GM23248 (cell line): ENCODE data around the gene CATSPERD. TPM values are rescaled to one million over a fixed set of nuclear protein-coding genes. Genes with fewer than 3 reads are reported as not detected.
"Not testable (repeated sequence)": the region's sequence is repeated elsewhere in the genome, so short reads cannot be mapped to it uniquely, and the experiment has no call there.

Experiments
- DNase-seq: peaks from one replicate; pipeline ENCODE4 v3.0.0-alpha.2; 2015
- H2AFZ ChIP-seq: fragments of 200-600 bp; sonication (generic); 2 replicates; pipeline ENCODE4 v1.6.1; 2016; ENCODE audit warnings: antibody characterized with exemption
- H3F3A ChIP-seq: fragments of 200-600 bp; sonication (generic); 2 replicates; pipeline ENCODE4 v1.6.1; 2016; ENCODE audit warnings: mild to moderate bottlenecking, antibody characterized with exemption, mixed run types; ENCODE audit not compliant: insufficient read depth
- H3K27ac ChIP-seq: fragments of 200-600 bp; sonication (generic); 2 replicates; pipeline ENCODE4 v1.5.1; 2016; ENCODE audit warnings: mild to moderate bottlenecking
- H3K27me3 ChIP-seq: fragments of 200-600 bp; sonication (generic); replicated peaks from 2 replicates; pipeline ENCODE4 v1.6.1; 2016; ENCODE audit warnings: mild to moderate bottlenecking; ENCODE audit not compliant: insufficient read depth
- H3K36me3 ChIP-seq: fragments of 200-600 bp; sonication (generic); 2 replicates; pipeline ENCODE4 v1.6.1; 2016; ENCODE audit warnings: low read depth, mild to moderate bottlenecking
- H3K4me1 ChIP-seq: fragments of 200-600 bp; sonication (generic); 2 replicates; pipeline ENCODE4 v1.6.1; 2016; ENCODE audit warnings: mild to moderate bottlenecking; ENCODE audit not compliant: insufficient read depth
- H3K4me2 ChIP-seq: fragments of 200-600 bp; sonication (generic); one replicate; pipeline ENCODE4 v1.6.1; 2016; ENCODE audit warnings: mild to moderate bottlenecking; ENCODE audit not compliant: unreplicated experiment
- H3K4me3 ChIP-seq: fragments of 200-600 bp; sonication (generic); 2 replicates; pipeline ENCODE4 v1.5.1; 2016; ENCODE audit warnings: mild to moderate bottlenecking
- H3K79me2 ChIP-seq: fragments of 200-600 bp; sonication (generic); 2 replicates; pipeline ENCODE4 v1.6.1; 2016; ENCODE audit warnings: mild to moderate bottlenecking; ENCODE audit not compliant: insufficient read depth
- H3K9ac ChIP-seq: fragments of 200-600 bp; sonication (generic); 2 replicates; pipeline ENCODE4 v1.6.1; 2016; ENCODE audit warnings: mild to moderate bottlenecking
- H3K9me2 ChIP-seq: fragments of 200-600 bp; sonication (generic); 2 replicates; pipeline ENCODE4 v1.6.1; 2016; ENCODE audit warnings: mixed run types, mild to moderate bottlenecking, moderate library complexity; ENCODE audit not compliant: insufficient read depth
- H3K9me3 ChIP-seq: fragments of 200-600 bp; sonication (generic); one replicate; pipeline ENCODE4 v1.6.1; 2017; ENCODE audit warnings: low read depth
- H4K20me1 ChIP-seq: fragments of 200-600 bp; sonication (generic); 2 replicates; pipeline ENCODE4 v1.6.0; 2016; ENCODE audit not compliant: insufficient read depth
- EZH2 ChIP-seq: fragments of 200-600 bp; sonication (generic); IDR thresholded peaks from 2 replicates; pipeline ENCODE4 v1.6.1; 2018; ENCODE audit warnings: antibody characterized with exemption, mild to moderate bottlenecking; ENCODE audit not compliant: insufficient read depth, poor library complexity, severe bottlenecking
- EZH2phosphoT487 ChIP-seq: fragments of 200-600 bp; sonication (generic); IDR thresholded peaks from 2 replicates; pipeline ENCODE4 v1.6.1; 2018; ENCODE audit warnings: antibody characterized with exemption, moderate library complexity, mild to moderate bottlenecking, low read depth; ENCODE audit not compliant: insufficient read depth
- WGBS, 2 experiments: methylation state at CpG; one replicate each; pipeline ENCODE4 v1.1.6; 2015 to 2017; ENCODE audit warnings: low lambda C conversion rate in 2 of 2, low coverage in 1 of 2; ENCODE audit errors: missing lambda C conversion rate in 2 of 2; 5-methylcytosine and 5-hydroxymethylcytosine counted together
- in situ Hi-C: fragments of 300-500 bp; cut with MboI; formaldehyde crosslinking; loops from 2 replicates; pipeline ENCODE4 v1.15.0; 2020
- polyA plus RNA-seq: library from polyadenylated mRNA; unstranded; fragments of >200 nt; fragmentation: Nextera tagmentation; extraction: Ambion mirVana; gene quantifications from 2 replicates; pipeline ENCODE4 v1.2.1, GENCODE V29; 2016
- total RNA-seq: library from RNA; depleted of rRNA; stranded (reverse); fragments of >200 nt; shearing (Covaris generic); gene quantifications from 2 replicates; pipeline ENCODE4 v1.2.3, GENCODE V29; 2014

Gene CATSPERD
- total and polyA plus RNA-seq, 2 experiments from 2014 or later, result 0.22 TPM; not detected in 1

DNA sequence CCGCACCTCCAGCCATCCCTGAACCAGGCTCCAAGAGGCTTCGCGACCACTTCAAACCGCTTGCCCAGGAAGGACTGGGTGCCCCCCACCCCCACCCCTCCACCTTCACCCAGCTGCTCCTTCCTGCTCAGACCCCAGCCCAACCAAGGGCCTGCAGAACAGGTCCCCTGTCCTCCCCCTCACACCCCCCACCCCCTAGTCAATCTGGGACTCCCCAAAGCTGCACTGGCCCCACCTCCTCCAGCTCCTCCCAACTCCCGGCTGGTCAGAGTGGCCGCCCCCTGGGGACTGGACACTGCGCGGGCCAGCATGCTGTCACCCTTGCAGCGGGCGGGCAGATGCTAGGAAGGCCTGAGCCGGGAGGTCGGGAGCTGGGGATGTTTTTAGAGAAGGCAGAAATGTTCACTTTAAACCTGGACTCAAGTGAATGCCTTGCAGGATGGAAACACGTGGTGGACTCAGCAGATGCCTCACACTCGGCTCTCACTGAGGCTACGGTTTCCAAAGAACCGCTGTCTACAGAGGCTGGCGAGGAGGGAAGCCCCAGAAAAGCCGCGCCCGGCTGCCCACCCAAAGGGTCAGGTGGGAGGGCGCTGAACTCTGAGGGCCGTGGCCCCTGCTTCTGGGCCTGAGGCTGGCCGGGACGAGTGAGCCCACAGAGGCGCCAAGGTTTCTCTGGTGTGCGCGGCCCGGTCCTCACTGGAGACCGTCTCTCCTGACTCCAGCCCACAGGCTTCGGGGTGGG, 22.4 kb upstream of the CATSPERD start:
- Histone ChIP-seq H3K27me3 (no peaks in the 10 kb centered on the region), H2AFZ (no peak overlapping the region), H3K27ac (no peak overlapping the region), H3F3A (peaks cover 15% of the 10 kb centered on the region), H3K9me2 (no peaks in the 10 kb centered on the region), H3K4me1 (no peaks in the 10 kb centered on the region), H3K9ac (no peak overlapping the region), H3K4me3 (no peak overlapping the region), H3K4me2 (no peak overlapping the region), H3K9me3 (no peaks in the 10 kb centered on the region), H3K79me2 (peaks cover 36% of the 10 kb centered on the region), H4K20me1 (peaks cover 4% of the 10 kb centered on the region; the same call in 1 of the 2 replicates), H3K36me3 (peaks cover 30% of the 10 kb centered on the region; the same call in 1 of the 2 replicates)
- in situ Hi-C loops, result no loop called here
- no peak for DNase-seq
- 79 to 89% methylated on average over 27 to 29 of the region's 30 CpGs for WGBS, 2 experiments
- TF ChIP-seq EZH2phosphoT487 (no peak), EZH2 (no peak)

DNA sequence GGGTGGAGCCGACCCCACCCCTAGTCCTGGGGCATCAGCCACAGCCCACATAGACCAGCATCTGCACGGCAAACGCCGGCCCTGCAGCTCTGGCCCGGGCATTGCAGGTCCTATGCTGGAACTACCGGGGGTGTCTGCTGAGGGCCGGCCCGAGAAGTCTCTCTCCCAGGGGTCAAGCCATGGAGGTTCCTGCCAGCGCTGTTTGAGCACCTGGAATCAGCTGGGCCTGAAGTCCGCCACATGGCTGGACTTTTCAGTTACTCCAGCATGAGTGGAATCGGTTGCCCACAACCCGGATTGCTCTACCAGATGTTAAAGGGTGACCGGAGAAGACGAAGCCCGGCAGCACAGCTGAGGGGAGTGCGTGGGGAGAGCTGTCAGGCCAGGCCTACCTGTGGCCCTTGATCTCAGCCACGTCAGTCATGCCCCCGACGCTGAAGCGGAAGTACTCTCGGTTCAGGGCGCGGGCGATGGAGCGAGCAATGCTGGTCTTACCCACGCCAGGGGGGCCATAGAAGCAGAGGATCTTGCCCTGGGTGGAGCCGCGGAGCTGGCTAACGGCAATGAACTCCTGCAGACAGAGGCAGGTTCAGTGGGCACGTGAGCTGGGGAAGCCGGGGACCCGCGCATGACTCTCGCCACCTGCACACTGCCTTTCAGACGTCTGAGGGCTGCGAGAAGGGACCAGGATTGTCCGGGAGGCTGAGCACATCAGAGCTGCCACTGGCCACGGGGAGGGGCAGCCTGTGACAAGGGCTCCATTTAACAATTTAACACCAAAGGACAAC, 21.6 kb upstream of the CATSPERD start:
- peaks cover 29% of the 10 kb centered on the region for H3K79me2 ChIP-seq
- no peak overlapping the region for H3K4me2 ChIP-seq
- H3K36me3 ChIP-seq, result peaks cover 30% of the 10 kb centered on the region; the same call in 1 of the 2 replicates
- no peak overlapping the region for H3K4me3 ChIP-seq
- H2AFZ ChIP-seq, result no peak overlapping the region
- no peak overlapping the region for H3K9ac ChIP-seq
- TF ChIP-seq EZH2 (no peak), EZH2phosphoT487 (no peak)
- no peaks in the 10 kb centered on the region for H3K9me2 ChIP-seq
- H3K9me3 ChIP-seq, result no peaks in the 10 kb centered on the region
- 89 to 90% methylated on average over 38 of the region's 38 CpGs for WGBS, 2 experiments
- no peak overlapping the region for H3K27ac ChIP-seq
- peaks cover 14% of the 10 kb centered on the region; the same call in 1 of the 2 replicates for H3F3A ChIP-seq
- no peaks in the 10 kb centered on the region for H3K27me3 ChIP-seq
- in situ Hi-C loops, result no loop called here
- H4K20me1 ChIP-seq, result no peaks in the 10 kb centered on the region
- DNase-seq, result no peak
- H3K4me1 ChIP-seq, result no peaks in the 10 kb centered on the region

DNA sequence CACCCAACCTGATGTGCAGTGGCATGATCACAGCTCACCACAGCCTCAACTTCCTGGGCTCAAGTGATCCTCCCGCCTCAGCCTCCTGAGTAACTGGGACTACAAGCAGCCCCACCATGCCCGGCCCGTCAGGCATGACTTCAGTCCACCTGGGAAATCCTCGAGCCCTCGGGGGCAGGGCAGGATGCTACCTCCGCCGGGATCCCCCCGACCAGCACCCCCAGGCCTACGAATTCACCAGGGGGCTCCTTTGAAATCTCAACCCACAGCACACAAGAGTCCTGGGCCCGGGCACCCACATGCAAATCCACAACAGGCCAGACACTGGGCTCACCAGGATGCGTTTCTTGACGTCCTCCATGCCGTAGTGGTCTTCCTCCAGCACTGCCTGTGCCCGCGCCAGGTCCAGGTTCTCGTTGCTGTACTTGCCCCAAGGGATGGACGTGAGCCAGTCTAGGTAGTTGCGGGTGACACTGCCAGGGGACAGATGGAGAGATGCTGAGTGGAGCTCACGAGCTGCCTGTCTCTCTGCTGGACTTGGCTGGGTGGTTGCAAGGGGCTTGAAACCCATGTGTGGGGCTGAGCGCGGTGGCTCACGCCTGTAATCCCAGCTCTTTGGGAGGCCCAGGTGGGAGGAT, 19.9 kb upstream of the CATSPERD start:
- in situ Hi-C loops, result no loop called here
- no peak for DNase-seq
- H4K20me1 ChIP-seq, result no peaks in the 10 kb centered on the region

DNA sequence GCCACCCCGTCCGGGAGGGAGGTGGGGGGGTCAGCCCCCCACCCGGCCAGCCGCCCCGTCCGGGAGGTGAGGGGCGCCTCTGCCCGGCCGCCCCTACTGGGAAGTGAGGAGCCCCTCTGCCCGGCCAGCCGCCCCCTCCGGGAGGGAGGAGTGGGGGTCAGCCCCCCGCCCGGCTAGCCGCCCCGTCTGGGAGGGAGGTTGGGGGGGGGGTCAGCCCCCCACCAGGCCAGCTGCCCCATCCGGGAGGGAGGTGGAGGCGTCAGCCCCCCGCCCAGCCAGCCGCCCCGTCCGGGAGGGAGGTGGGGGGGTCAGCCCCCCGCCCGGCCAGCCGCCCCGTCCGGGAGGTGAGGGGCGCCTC, 18.4 kb upstream of the CATSPERD start:
- H3K4me1 ChIP-seq, H3K4me3 ChIP-seq, H4K20me1 ChIP-seq, H3K4me2 ChIP-seq, H3K9me2 ChIP-seq, H2AFZ ChIP-seq, in situ Hi-C loops, DNase-seq, H3K27ac ChIP-seq, H3K9me3 ChIP-seq, H3K27me3 ChIP-seq, H3K9ac ChIP-seq: not testable (repeated sequence)
- Histone ChIP-seq H3F3A (peaks cover 10% of the 10 kb centered on the region; the same call in 1 of the 2 replicates), H3K36me3 (peaks cover 29% of the 10 kb centered on the region; the same call in 1 of the 2 replicates), H3K79me2 (peaks cover 11% of the 10 kb centered on the region; the same call in 1 of the 2 replicates)
- 91% methylated on average over 9 of the region's 28 CpGs; no CpG with 5 or more reads in 1 of the 2 experiments for WGBS, 2 experiments

More for the DNA sequence above, 19.9 kb upstream of the CATSPERD start:
- no peaks in the 10 kb centered on the region for H3K9me2 ChIP-seq
- H3K4me1 ChIP-seq, result no peaks in the 10 kb centered on the region
- peaks cover 30% of the 10 kb centered on the region; the same call in 1 of the 2 replicates for H3K36me3 ChIP-seq
- no peaks in the 10 kb centered on the region for H3K27me3 ChIP-seq
- no peak for TF ChIP-seq EZH2
- no peak for TF ChIP-seq EZH2phosphoT487
- H3K27ac ChIP-seq, result no peak overlapping the region
- no peaks in the 10 kb centered on the region for H3K9me3 ChIP-seq
- 96 to 97% methylated on average over 22 of the region's 22 CpGs for WGBS, 2 experiments
- H3F3A ChIP-seq, result peaks cover 14% of the 10 kb centered on the region; the same call in 1 of the 2 replicates
- H3K79me2 ChIP-seq, result peaks cover 19% of the 10 kb centered on the region
- no peak overlapping the region for H3K4me2 ChIP-seq
- H3K9ac ChIP-seq, result no peak overlapping the region
- H3K4me3 ChIP-seq, result no peak overlapping the region
- H2AFZ ChIP-seq, result no peak overlapping the region
